Trophoblast cell (in vitro differentiated cells and primary cell): ENCODE data around the gene RCOR1.

Source experiments
- DNase-seq, 2 donors: peaks; one replicate each; pipeline ENCODE4 v3.0.0-alpha.2; 2016
- H2AFZ ChIP-seq: 2 replicates; pipeline ENCODE4 v1.6.1; 2013; ENCODE audit warnings: low read length, moderate library complexity, mild to moderate bottlenecking; ENCODE audit not compliant: insufficient read depth, poor library complexity
- H2AK5ac ChIP-seq: 2 replicates; pipeline ENCODE4 v1.6.1; 2013; ENCODE audit warnings: mild to moderate bottlenecking, low read length
- H2BK120ac ChIP-seq: 2 replicates; pipeline ENCODE4 v1.6.1; 2013; ENCODE audit warnings: low read length, mild to moderate bottlenecking, moderate library complexity; ENCODE audit not compliant: insufficient read depth, poor library complexity
- H2BK12ac ChIP-seq: 2 replicates; pipeline ENCODE4 v1.6.1; 2013; ENCODE audit warnings: mild to moderate bottlenecking, low read length, moderate library complexity
- H2BK5ac ChIP-seq: 2 replicates; pipeline ENCODE4 v1.6.1; 2013; ENCODE audit warnings: low read length, low read depth, moderate library complexity, mild to moderate bottlenecking; ENCODE audit not compliant: poor library complexity
- H3K14ac ChIP-seq: 2 replicates; pipeline ENCODE4 v1.6.1; 2013; ENCODE audit warnings: mild to moderate bottlenecking, low read length
- H3K18ac ChIP-seq: 2 replicates; pipeline ENCODE4 v1.6.1; 2013; ENCODE audit warnings: mild to moderate bottlenecking, low read length
- H3K23ac ChIP-seq: 2 replicates; pipeline ENCODE4 v1.6.1; 2013; ENCODE audit warnings: low read length
- H3K27ac ChIP-seq: 2 replicates; pipeline ENCODE4 v1.5.1; 2013; ENCODE audit warnings: low read depth, mild to moderate bottlenecking, inconsistent platforms, low read length, moderate library complexity
- H3K27me3 ChIP-seq: 2 replicates; pipeline ENCODE4 v1.6.1; 2013; ENCODE audit warnings: inconsistent platforms, mild to moderate bottlenecking, low read length, moderate library complexity; ENCODE audit not compliant: insufficient read depth
- H3K36me3 ChIP-seq, 2 experiments: 1 replicate in 1 of 2; 2 replicates in 1 of 2; pipeline ENCODE4 v1.6.1; 2013; ENCODE audit warnings: low read length in 2 of 2, mild to moderate bottlenecking in 2 of 2, moderate library complexity in 1 of 2; ENCODE audit not compliant: insufficient read depth in 2 of 2, control insufficient read depth in 1 of 2
- H3K4ac ChIP-seq: 2 replicates; pipeline ENCODE4 v1.6.1; 2013; ENCODE audit warnings: low read depth, mild to moderate bottlenecking, low read length, moderate library complexity
- H3K4me1 ChIP-seq, 2 experiments: 1 replicate in 1 of 2; 2 replicates in 1 of 2; pipeline ENCODE4 v1.6.1; 2013; ENCODE audit warnings: low read length in 2 of 2, mild to moderate bottlenecking in 2 of 2, moderate library complexity in 1 of 2; ENCODE audit not compliant: insufficient read depth in 2 of 2, control insufficient read depth in 1 of 2
- H3K4me2 ChIP-seq: 2 replicates; pipeline ENCODE4 v1.6.1; 2013; ENCODE audit warnings: inconsistent platforms, mild to moderate bottlenecking, low read length, moderate library complexity
- H3K4me3 ChIP-seq: 2 replicates; pipeline ENCODE4 v1.5.1; 2013; ENCODE audit warnings: mild to moderate bottlenecking, low read depth, low read length, inconsistent platforms
- H3K79me1 ChIP-seq: one replicate; pipeline ENCODE4 v1.6.1; 2013; ENCODE audit warnings: low read length
- H3K79me2 ChIP-seq: 2 replicates; pipeline ENCODE4 v1.6.1; 2013; ENCODE audit warnings: low read length, mild to moderate bottlenecking; ENCODE audit not compliant: control insufficient read depth, insufficient read depth, poor library complexity
- H3K9ac ChIP-seq: 2 replicates; pipeline ENCODE4 v1.6.1; 2013; ENCODE audit warnings: mild to moderate bottlenecking, low read length
- H3K9me3 ChIP-seq: 2 replicates; pipeline ENCODE4 v1.6.1; 2013; ENCODE audit warnings: low read depth, mild to moderate bottlenecking, control low read depth, inconsistent platforms, low read length; ENCODE audit not compliant: insufficient read depth
- H4K12ac ChIP-seq: 2 replicates; pipeline ENCODE4 v1.6.1; 2013; ENCODE audit warnings: low read depth, mild to moderate bottlenecking, low read length, moderate library complexity
- H4K8ac ChIP-seq: 2 replicates; pipeline ENCODE4 v1.6.1; 2013; ENCODE audit warnings: low read depth, mild to moderate bottlenecking, low read length, moderate library complexity
- H4K91ac ChIP-seq: one replicate; pipeline ENCODE4 v1.6.1; 2013; ENCODE audit warnings: low read depth, mild to moderate bottlenecking, low read length, moderate library complexity
- WGBS: extraction: QIAGEN DNeasy Blood & Tissue Kit; methylation state at CpG from one replicate; pipeline ENCODE4 v1.1.7; 2013; ENCODE audit warnings: missing lambda C conversion rate; ENCODE audit not compliant: insufficient read length, insufficient coverage; ENCODE audit errors: extremely low coverage; 5-methylcytosine and 5-hydroxymethylcytosine counted together

The RCOR1 gene

GRCh38 chr14:102583726-102584125, 8.7 kb upstream of the RCOR1 start:
- Histone ChIP-seq H3K27ac (peak overlapping the region; percentile 99), H3K4me3 (no peak overlapping the region), H3K79me2 (peaks cover 9% of the 10 kb centered on the region), H3K36me3 (no peaks in the 10 kb centered on the region), H3K4me2 (no peak overlapping the region), H2BK5ac (peak overlapping the region; percentile 98), H3K4me1 (peaks cover 44 to 50% of the 10 kb centered on the region in 2 experiments), H3K27me3 (no peaks in the 10 kb centered on the region), H4K91ac (peak overlapping the region; percentile 100), H4K12ac (no peak overlapping the region), H3K4ac (no peak overlapping the region), H2AFZ (no peak overlapping the region), H3K79me1 (peaks cover 53% of the 10 kb centered on the region), H4K8ac (peak overlapping the region; percentile 3), H2AK5ac (peak overlapping the region; percentile 5), H3K18ac (peak overlapping the region; percentile 27), H3K14ac (peak overlapping the region; percentile 36), H3K23ac (no peak overlapping the region), H2BK12ac (peak overlapping the region; percentile 60), H2BK120ac (peak overlapping the region; percentile 25), H3K9ac (no peak overlapping the region), H3K9me3 (no peaks in the 10 kb centered on the region)
- peak; percentile 78 to 88 for DNase-seq
- WGBS = no CpG with 5 or more reads among the region's 7 CpGs

GRCh38 chr14:102584871-102585869, 7.3 kb upstream of the RCOR1 start:
- Histone ChIP-seq H3K18ac (peak overlapping the region; percentile 92), H2AK5ac (peak overlapping the region; percentile 95), H3K4me1 (peaks cover 41 to 49% of the 10 kb centered on the region in 2 experiments), H3K4ac (peak overlapping the region; percentile 87), H4K91ac (peak overlapping the region; percentile 100), H3K27me3 (no peaks in the 10 kb centered on the region), H3K14ac (peak overlapping the region; percentile 97), H4K12ac (peak overlapping the region; percentile 84), H3K79me2 (peaks cover 12% of the 10 kb centered on the region), H2AFZ (peak overlapping the region; percentile 67), H2BK120ac (peak overlapping the region; percentile 99), H2BK5ac (peak overlapping the region; percentile 98), H4K8ac (peak overlapping the region; percentile 92), H3K79me1 (peaks cover 52% of the 10 kb centered on the region), H2BK12ac (peak overlapping the region; percentile 95), H3K36me3 (no peaks in the 10 kb centered on the region), H3K23ac (no peak overlapping the region), H3K27ac (peak overlapping the region; percentile 99), H3K9me3 (no peaks in the 10 kb centered on the region), H3K4me3 (no peak overlapping the region), H3K9ac (peak overlapping the region; percentile 44), H3K4me2 (peak overlapping the region; percentile 28)
- peak; percentile 96 for DNase-seq
- no CpG with 5 or more reads among the region's 24 CpGs for WGBS

GRCh38 chr14:102586420-102587104, 5.9 kb upstream of the RCOR1 start:
- Histone ChIP-seq H3K9me3 (no peaks in the 10 kb centered on the region), H3K9ac (no peak overlapping the region), H3K36me3 (no peaks in the 10 kb centered on the region), H4K8ac (peak overlapping the region; percentile 28), H3K27me3 (no peaks in the 10 kb centered on the region), H2BK12ac (peak overlapping the region; percentile 76), H3K18ac (no peak overlapping the region), H3K79me1 (peaks cover 57% of the 10 kb centered on the region), H3K4me3 (no peak overlapping the region), H2AK5ac (peak overlapping the region; percentile 36), H4K12ac (no peak overlapping the region), H3K27ac (peak overlapping the region; percentile 23), H3K4me1 (peaks cover 40 to 50% of the 10 kb centered on the region in 2 experiments), H2BK5ac (no peak overlapping the region), H2AFZ (no peak overlapping the region), H3K4me2 (no peak overlapping the region), H4K91ac (peak overlapping the region; percentile 95), H3K79me2 (peaks cover 18% of the 10 kb centered on the region), H3K14ac (peak overlapping the region; percentile 36), H3K23ac (no peak overlapping the region), H2BK120ac (peak overlapping the region; percentile 55), H3K4ac (no peak overlapping the region)
- DNase-seq = peak in 1 of 2 donors; percentile 66
- WGBS = no CpG with 5 or more reads among the region's 5 CpGs

GRCh38 chr14:102588821-102589220, 3.6 kb upstream of the RCOR1 start:
- Histone ChIP-seq H3K79me1 (peaks cover 58% of the 10 kb centered on the region), H3K18ac (no peak overlapping the region), H3K9me3 (no peaks in the 10 kb centered on the region), H4K91ac (peak overlapping the region; percentile 45), H3K4me2 (no peak overlapping the region), H3K36me3 (no peaks in the 10 kb centered on the region), H2AK5ac (peak overlapping the region; percentile 18), H3K14ac (peak overlapping the region; percentile 13), H2BK5ac (peak overlapping the region; percentile 42), H3K4me3 (no peak overlapping the region), H2BK12ac (peak overlapping the region; percentile 67), H2BK120ac (peak overlapping the region; percentile 21), H3K79me2 (peaks cover 32% of the 10 kb centered on the region), H3K9ac (no peak overlapping the region), H3K4ac (peak overlapping the region; percentile 24), H3K27ac (peak overlapping the region; percentile 100), H2AFZ (no peak overlapping the region), H3K27me3 (no peaks in the 10 kb centered on the region), H3K23ac (no peak overlapping the region), H3K4me1 (peaks cover 35 to 39% of the 10 kb centered on the region in 2 experiments), H4K8ac (peak overlapping the region; percentile 11), H4K12ac (no peak overlapping the region)
- no CpG with 5 or more reads among the region's 3 CpGs for WGBS
- no peak for DNase-seq
